HL-60 (cell line): ENCODE results near the gene DIRAS2.

Source experiments
- DNase-seq, 2 experiments: peaks; one replicate each; pipeline ENCODE4 v3.0.0-alpha.2; 2010 to 2020; ENCODE audit warnings: low read depth in 1 of 2, low spot score in 1 of 2
- H3K27ac ChIP-seq: fragments of 250-450 bp; sonication (Bioruptor Pico); replicated peaks from 2 replicates; pipeline ENCODE4 v1.5.1; 2020; ENCODE audit warnings: mild to moderate bottlenecking, moderate library complexity
- H3K27me3 ChIP-seq: fragments of 250-450 bp; sonication (Bioruptor Pico); 2 replicates; pipeline ENCODE4 v1.5.1; 2021; ENCODE audit warnings: mild to moderate bottlenecking, moderate library complexity; ENCODE audit not compliant: insufficient read depth, poor library complexity, severe bottlenecking
- H3K4me3 ChIP-seq: replicated peaks from 2 replicates; pipeline ENCODE4 v1.5.1; 2011; ENCODE audit warnings: mild to moderate bottlenecking, control low read depth, low read length; ENCODE audit not compliant: insufficient read depth
- CTCF ChIP-seq: IDR thresholded peaks from one replicate; pipeline ENCODE4 v1.5.1; 2011; ENCODE audit warnings: low read length, control low read depth, inconsistent platforms; ENCODE audit not compliant: insufficient read depth
- GABPA ChIP-seq: IDR thresholded peaks from 2 replicates; pipeline ENCODE4 v1.6.1; 2012; ENCODE audit warnings: low read depth
- POLR2AphosphoS5 ChIP-seq: IDR thresholded peaks from 2 replicates; pipeline ENCODE4 v1.6.1; 2012; ENCODE audit warnings: low read depth
- SPI1 ChIP-seq: IDR thresholded peaks from 2 replicates; pipeline ENCODE4 v1.6.1; 2012; ENCODE audit warnings: low read depth, mild to moderate bottlenecking, borderline replicate concordance
- TF ChIP-seq, protein P1 (sequence below): IDR thresholded peaks from 2 replicates; pipeline ENCODE4 v1.6.1; 2012; ENCODE audit warnings: low read depth; ENCODE audit not compliant: insufficient replicate concordance

Gene DIRAS2

DNA sequence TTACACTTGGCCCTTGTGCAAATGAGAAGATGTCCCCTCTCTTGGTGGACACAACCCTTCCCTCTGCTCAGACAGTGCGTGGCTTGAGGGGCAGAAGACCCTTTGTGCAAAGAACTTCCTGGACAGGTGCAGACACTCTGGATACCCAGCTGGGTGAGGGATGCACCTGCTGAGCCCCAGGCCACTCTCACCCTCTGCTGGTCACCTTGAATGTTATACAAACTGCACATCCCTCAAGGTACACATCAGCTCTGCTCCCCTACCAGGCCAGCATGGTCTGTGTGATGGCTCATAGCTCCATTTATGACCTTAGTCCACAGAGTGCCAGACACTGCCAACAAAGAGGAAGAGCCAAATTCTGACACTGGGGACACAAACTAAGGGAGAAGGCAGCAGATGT is 3.1 kb upstream of the DIRAS2 start:
- Histone ChIP-seq H3K27me3 (peaks cover 38% of the 10 kb centered on the region), H3K4me3 (no peak overlapping the region), H3K27ac (no peak overlapping the region)
- DNase-seq = no peak
- TF ChIP-seq GABPA = no peak
- no peak for TF ChIP-seq CTCF
- TF ChIP-seq, protein P1, sequence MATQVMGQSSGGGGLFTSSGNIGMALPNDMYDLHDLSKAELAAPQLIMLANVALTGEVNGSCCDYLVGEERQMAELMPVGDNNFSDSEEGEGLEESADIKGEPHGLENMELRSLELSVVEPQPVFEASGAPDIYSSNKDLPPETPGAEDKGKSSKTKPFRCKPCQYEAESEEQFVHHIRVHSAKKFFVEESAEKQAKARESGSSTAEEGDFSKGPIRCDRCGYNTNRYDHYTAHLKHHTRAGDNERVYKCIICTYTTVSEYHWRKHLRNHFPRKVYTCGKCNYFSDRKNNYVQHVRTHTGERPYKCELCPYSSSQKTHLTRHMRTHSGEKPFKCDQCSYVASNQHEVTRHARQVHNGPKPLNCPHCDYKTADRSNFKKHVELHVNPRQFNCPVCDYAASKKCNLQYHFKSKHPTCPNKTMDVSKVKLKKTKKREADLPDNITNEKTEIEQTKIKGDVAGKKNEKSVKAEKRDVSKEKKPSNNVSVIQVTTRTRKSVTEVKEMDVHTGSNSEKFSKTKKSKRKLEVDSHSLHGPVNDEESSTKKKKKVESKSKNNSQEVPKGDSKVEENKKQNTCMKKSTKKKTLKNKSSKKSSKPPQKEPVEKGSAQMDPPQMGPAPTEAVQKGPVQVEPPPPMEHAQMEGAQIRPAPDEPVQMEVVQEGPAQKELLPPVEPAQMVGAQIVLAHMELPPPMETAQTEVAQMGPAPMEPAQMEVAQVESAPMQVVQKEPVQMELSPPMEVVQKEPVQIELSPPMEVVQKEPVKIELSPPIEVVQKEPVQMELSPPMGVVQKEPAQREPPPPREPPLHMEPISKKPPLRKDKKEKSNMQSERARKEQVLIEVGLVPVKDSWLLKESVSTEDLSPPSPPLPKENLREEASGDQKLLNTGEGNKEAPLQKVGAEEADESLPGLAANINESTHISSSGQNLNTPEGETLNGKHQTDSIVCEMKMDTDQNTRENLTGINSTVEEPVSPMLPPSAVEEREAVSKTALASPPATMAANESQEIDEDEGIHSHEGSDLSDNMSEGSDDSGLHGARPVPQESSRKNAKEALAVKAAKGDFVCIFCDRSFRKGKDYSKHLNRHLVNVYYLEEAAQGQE = no peak
- TF ChIP-seq POLR2AphosphoS5 = no peak
- no peak for TF ChIP-seq SPI1

GRCh38 chr9:90641884-90642487 is 638 bp downstream of the DIRAS2 start:
- no peak for DNase-seq
- H3K27ac ChIP-seq = no peak overlapping the region
- H3K27me3 ChIP-seq = peaks cover 41% of the 10 kb centered on the region
- TF ChIP-seq, protein P1 = no peak
- TF ChIP-seq SPI1 = no peak
- TF ChIP-seq POLR2AphosphoS5 = no peak
- no peak for TF ChIP-seq GABPA
- no peak for TF ChIP-seq CTCF
- H3K4me3 ChIP-seq = no peak overlapping the region

GRCh38 chr9:90641086-90641485 is 1.5 kb downstream of the DIRAS2 start:
- Histone ChIP-seq H3K27me3 (peaks cover 41% of the 10 kb centered on the region), H3K27ac (no peak overlapping the region), H3K4me3 (no peak overlapping the region)
- TF ChIP-seq POLR2AphosphoS5 = no peak
- TF ChIP-seq CTCF = no peak
- no peak for TF ChIP-seq SPI1
- no peak for TF ChIP-seq GABPA
- TF ChIP-seq, protein P1 = no peak
- DNase-seq = no peak
